ENCODE measurements around the gene LRRC41.

GRCh38 chr1:46298387-46298786 is 5.0 kb downstream of the LRRC41 start:
- TF ChIP-seq EP300 (IDR thresholded peaks at IDR 0.05; ENCODE audit: low read depth) (no peak), POLR2A (IDR thresholded peaks at IDR 0.05) (no peak), POLR2AphosphoS5 (IDR thresholded peaks at IDR 0.05) (no peak)
- TF ChIP-seq, protein P1, sequence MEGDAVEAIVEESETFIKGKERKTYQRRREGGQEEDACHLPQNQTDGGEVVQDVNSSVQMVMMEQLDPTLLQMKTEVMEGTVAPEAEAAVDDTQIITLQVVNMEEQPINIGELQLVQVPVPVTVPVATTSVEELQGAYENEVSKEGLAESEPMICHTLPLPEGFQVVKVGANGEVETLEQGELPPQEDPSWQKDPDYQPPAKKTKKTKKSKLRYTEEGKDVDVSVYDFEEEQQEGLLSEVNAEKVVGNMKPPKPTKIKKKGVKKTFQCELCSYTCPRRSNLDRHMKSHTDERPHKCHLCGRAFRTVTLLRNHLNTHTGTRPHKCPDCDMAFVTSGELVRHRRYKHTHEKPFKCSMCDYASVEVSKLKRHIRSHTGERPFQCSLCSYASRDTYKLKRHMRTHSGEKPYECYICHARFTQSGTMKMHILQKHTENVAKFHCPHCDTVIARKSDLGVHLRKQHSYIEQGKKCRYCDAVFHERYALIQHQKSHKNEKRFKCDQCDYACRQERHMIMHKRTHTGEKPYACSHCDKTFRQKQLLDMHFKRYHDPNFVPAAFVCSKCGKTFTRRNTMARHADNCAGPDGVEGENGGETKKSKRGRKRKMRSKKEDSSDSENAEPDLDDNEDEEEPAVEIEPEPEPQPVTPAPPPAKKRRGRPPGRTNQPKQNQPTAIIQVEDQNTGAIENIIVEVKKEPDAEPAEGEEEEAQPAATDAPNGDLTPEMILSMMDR (IDR thresholded peaks at IDR 0.05) = no peak

Data from transverse colon (tissue), 4 donors.